A673 (cell line): ENCODE results near the gene SPEF2.

ENCODE experiments used
- CTCF ChIP-seq: fragments of 300-800, 200-600 bp; sonication (generic); conservative IDR thresholded peaks from 2 replicates; pipeline ENCODE4 v1.5.1; 2017; ENCODE audit warnings: low read depth, mild to moderate bottlenecking, antibody characterized with exemption, low read length, moderate library complexity, mixed read lengths
- EZH2 ChIP-seq: fragments of 200-600 bp; sonication (generic); IDR thresholded peaks from 2 replicates; pipeline ENCODE4 v1.6.1; 2017; ENCODE audit warnings: borderline replicate concordance, low read depth, mild to moderate bottlenecking, mixed read lengths, antibody characterized with exemption, low read length; ENCODE audit not compliant: poor library complexity, severe bottlenecking

- TF ChIP-seq CTCF (no peak), EZH2 (no peak)
Measured at GRCh38 chr5:35823347-35824098, 205.9 kb downstream of the SPEF2 start.
